Tibial nerve (tissue), 4 donors: ENCODE data around the gene TAOK3.

ENCODE experiments used
- EP300 ChIP-seq, 2 donors: sonication (generic); formaldehyde crosslinking; IDR thresholded peaks; one replicate each; pipeline ENCODE4 v1.6.1; 2017; ENCODE audit warnings: antibody characterized with exemption in 2 of 2, mild to moderate bottlenecking in 1 of 2
- POLR2A ChIP-seq, 2 donors: fragments of 450-650 bp; IDR thresholded peaks; one replicate each; pipeline ENCODE4 v1.6.1; 2017; ENCODE audit warnings: antibody characterized with exemption in 2 of 2, mild to moderate bottlenecking in 2 of 2, moderate library complexity in 2 of 2
- TF ChIP-seq, protein P1 (sequence below), 5 experiments: fragments of 200-600 bp in 3 of 5; fragments of 450-650 bp in 2 of 5; sonication (generic) in 3 of 5; IDR thresholded peaks; one replicate each; pipeline ENCODE4 v1.5.1; 2016 to 2019; ENCODE audit warnings: antibody characterized with exemption in 5 of 5, mild to moderate bottlenecking in 3 of 5, moderate library complexity in 2 of 5

DNA sequence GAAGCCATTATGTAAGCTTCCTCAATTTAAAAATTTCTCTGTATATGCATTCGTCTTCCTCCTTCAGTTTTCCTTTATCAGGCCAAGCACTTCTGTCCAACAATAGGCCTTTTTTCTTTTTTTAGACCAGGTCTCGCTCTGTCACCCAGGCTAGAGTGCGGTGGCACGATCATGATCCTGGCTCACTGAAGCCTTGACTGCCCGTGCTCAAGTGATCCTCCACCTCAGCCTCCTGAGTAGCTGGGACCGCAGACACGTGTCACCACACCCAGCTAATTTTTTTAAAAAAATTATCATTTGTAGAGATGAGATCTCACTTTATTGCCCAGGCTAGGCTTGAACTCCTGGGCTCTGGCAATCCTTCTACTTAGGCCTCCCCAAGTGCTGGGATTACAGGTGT is 25.8 kb downstream of the TAOK3 start:
- TF ChIP-seq POLR2A (IDR thresholded peaks at IDR 0.05) (no peak), EP300 (IDR thresholded peaks at IDR 0.05) (no peak)
- TF ChIP-seq, protein P1, sequence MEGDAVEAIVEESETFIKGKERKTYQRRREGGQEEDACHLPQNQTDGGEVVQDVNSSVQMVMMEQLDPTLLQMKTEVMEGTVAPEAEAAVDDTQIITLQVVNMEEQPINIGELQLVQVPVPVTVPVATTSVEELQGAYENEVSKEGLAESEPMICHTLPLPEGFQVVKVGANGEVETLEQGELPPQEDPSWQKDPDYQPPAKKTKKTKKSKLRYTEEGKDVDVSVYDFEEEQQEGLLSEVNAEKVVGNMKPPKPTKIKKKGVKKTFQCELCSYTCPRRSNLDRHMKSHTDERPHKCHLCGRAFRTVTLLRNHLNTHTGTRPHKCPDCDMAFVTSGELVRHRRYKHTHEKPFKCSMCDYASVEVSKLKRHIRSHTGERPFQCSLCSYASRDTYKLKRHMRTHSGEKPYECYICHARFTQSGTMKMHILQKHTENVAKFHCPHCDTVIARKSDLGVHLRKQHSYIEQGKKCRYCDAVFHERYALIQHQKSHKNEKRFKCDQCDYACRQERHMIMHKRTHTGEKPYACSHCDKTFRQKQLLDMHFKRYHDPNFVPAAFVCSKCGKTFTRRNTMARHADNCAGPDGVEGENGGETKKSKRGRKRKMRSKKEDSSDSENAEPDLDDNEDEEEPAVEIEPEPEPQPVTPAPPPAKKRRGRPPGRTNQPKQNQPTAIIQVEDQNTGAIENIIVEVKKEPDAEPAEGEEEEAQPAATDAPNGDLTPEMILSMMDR (IDR thresholded peaks at IDR 0.05) = no peak
